NCI-H2227 treated with DMSO at 0.1 percent for 48 hours (cell line): ENCODE results near the gene CACNA1H.
"Not testable (repeated sequence)": the region's sequence is repeated elsewhere in the genome, so short reads cannot be mapped to it uniquely, and the experiment has no call there.

ENCODE experiments used
- DNase-seq: peaks from one replicate; lab custom pipeline; 2025; lab: John Stamatoyannopoulos, UW

The CACNA1H gene

GRCh38 chr16:1175566-1176279 is 22.8 kb downstream of the CACNA1H start:
- no peak for DNase-seq

DNA sequence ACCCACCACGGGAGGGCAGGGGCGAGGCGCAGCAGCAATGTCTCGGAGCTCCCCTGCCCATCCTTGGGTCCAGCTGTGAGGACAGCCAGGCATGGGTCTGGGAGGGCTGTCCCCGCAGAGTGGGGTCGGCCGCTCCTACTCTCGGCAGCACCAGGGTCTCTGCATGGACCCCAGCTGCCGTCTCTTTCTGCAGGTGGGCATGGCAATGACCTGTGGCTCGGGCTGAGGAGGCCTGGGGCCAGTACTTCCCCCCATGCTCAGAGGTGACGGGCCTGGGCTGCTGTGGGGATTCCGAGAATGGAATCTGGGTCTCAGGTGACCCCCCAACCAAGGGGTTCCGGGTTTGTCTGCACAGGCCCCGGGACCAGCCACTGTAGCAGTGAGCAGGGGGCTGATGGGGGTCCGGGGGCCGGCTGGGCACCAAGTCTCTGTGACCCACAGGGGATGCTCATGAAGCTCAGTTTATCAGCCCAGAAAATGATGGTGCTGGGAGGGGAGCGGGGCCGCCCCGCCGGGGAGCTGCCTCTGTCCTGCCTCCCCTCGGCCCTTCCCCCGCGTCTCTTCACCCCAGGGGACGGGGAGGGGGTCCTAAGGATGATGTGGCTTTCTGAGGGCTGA is 23.5 kb downstream of the CACNA1H start:
- DNase-seq = no peak

- DNase-seq = no peak
Observed at GRCh38 chr16:1177053-1177452, 24.1 kb downstream of the CACNA1H start.

- DNase-seq = no peak
Observed at GRCh38 chr16:1177750-1178149, 24.8 kb downstream of the CACNA1H start.

GRCh38 chr16:1178295-1178910 is 25.5 kb downstream of the CACNA1H start:
- DNase-seq = no peak

DNA sequence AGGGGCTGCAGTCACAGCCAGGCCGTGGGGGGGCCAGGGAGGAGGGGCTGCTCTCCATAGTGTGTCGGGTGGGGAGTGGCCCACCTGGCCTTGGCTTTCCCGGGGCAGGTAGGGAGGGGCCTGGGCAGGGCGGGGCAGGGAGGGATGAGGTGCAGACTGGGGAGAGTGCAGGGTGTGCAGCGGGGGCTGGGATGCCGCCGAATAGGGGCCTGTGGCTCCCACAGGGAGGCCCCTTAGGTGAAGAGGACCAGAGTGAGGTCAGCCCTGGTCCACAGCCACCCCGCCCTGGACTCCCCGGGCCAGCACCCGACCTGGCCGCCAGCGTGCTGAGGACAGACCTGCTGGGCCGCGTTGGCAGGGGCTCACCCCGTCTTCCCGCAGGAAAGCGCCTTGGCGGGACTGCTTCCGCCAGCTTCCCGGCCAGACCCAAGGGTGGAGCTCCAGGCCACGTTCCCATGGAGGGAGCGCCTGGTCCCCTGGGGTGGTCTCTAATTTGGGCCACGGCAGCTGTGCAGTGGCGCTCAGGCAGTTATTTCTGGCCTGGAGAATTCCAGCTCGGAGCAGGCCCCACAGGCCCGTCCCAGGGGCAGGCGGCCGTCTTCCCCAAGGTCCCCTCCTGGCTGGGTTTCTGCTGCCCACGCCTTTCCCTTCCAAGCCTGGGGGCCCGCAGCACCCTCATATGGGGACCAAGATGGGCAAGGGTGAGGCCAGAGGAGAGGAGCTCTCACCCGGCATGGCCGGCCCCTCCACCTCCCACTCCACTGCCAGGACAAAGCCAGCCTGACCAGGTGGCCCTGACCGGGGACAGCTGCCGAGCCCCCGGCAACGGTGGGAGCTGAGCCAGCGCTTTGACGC is 27.9 kb downstream of the CACNA1H start:
- no peak for DNase-seq

DNA sequence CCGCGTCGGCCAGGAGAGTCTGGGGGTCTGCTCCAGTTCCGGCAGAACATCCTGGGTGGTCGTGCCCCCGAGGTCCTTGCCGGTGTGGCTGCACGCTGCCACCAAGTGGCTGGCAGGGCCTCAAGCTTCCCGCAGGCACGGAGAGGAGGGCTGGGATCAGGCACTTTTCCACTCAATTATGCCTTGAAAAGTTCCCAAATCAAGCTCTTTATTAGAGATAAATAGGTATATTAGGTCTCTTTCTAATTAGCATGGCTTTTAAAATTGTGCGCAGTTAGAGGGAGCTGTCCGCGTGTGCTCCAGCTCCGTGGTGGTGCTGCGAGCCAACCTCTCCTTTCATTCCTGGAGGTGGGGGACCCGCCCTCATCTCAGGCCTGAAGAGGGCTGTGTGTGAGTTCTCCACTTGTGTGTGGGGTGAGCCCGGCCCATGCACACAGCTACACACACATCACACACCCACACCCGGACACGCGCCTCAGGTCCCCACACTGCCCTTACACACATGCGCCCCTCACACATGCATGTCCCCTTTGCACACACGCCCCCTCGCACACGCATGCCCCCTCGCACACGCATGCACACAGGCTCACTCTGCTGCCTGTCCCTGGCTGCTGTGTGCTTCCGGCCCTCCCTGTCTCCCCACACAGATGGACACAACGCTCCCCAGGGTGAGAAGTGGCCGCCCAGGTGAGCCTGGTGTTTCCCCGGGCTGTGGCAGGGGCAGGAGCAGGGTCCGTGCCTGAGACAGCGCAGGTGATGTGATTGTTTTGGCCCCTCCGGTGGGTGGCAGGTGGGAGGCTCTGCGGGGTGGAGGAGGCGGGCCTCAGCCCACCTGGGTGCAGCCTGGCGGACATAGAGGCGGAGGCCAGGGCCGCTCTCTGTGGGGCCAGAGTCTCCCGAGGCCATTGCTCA is 28.8 kb downstream of the CACNA1H start:
- no peak for DNase-seq

DNA sequence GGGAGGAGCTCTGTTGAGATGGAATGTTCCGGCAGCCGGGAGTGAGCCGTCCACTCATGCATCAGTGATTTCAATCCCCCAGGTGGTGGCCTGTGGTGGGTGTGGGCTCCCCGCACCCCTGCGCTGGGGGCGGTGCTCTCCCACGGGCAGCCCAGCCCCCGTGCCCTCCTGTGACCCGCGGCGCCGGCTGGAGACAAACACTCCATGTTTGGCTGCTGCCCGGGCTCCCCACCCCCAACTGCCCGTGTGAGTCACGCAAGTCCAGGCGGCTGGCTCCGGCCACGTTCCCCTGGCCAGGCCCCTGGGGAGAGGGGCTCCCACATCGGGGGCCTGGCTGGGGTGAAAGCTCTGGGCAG is 29.4 kb downstream of the CACNA1H start:
- peak; percentile 38 for DNase-seq

GRCh38 chr16:1182950-1183907 is 30.3 kb downstream of the CACNA1H start:
- DNase-seq = peak; percentile 86

- no peak for DNase-seq
Observed at GRCh38 chr16:1184156-1184868, 31.4 kb downstream of the CACNA1H start.

- DNase-seq = no peak
Observed at GRCh38 chr16:1184980-1185379, 32.1 kb downstream of the CACNA1H start.

DNA sequence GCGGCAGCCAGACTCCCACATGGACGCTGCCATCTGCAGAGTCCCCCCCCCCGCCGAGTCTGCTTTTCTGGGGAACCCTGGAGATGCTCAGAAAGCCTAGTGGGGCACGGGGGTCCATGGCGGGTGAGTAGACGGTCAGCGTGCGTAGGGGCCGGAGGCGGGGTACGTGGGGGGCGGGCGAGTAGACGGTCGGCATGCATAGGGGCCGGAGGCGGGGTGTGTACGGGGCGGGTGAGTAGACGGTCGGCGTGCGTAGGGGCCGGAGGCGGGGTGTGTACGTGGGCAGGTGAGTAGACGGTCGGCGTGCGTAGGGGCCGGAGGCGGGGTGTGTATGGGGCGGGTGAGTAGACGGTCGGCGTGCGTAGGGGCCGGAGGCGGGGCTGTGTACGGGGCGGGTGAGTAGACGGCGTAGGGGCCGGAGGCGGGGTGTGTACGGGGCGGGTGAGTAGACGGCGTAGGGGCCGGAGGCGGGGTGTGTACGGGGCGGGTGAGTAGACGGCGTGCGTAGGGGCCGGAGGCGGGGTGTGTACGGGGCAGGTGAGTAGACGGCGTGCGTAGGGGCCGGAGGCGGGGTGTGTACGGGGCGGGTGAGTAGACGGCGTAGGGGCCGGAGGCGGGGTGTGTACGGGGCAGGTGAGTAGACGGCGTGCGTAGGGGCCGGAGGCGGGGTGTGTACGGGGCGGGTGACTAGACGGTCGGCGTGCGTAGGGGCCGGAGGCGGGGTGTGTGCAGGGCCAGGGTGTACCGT is 32.7 kb downstream of the CACNA1H start:
- DNase-seq = not testable (repeated sequence)

GRCh38 chr16:1188432-1189189 is 35.7 kb downstream of the CACNA1H start:
- no peak for DNase-seq

- no peak for DNase-seq
Observed at GRCh38 chr16:1189455-1189854, 36.5 kb downstream of the CACNA1H start.

DNA sequence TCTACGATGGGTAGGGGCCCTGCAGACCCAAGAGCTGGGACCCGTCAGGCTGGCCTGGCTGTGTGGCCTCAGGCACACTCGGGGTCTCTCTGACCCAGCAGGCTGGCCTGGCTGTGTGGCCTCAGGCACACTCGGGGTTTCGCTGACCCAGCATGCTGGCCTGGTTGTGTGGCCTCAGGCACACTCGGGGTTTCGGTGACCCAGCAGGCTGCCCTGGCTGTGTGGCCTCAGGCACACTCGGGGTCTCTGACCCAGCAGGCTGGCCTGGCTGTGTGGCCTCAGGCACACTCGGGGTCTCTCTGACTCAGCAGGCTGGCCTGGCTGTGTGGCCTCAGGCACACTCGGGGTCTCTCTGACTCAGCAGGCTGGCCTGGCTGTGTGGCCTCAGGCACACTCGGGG is 37.9 kb downstream of the CACNA1H start:
- not testable (repeated sequence) for DNase-seq

GRCh38 chr16:1192384-1193073 is 39.6 kb downstream of the CACNA1H start:
- no peak for DNase-seq

GRCh38 chr16:1193143-1193824 is 40.4 kb downstream of the CACNA1H start:
- peak; percentile 86 for DNase-seq
